H1 (cell line): ENCODE data around the gene DDI2. TPM values are rescaled to one million over a fixed set of nuclear protein-coding genes. Genes with fewer than 3 reads are reported as not detected.

ENCODE experiments used
- CTCF ChIA-PET: fragments of 300-600 bp; sonication (Branson Sonifier 250); formaldehyde crosslinking; loops from one replicate; lab custom pipeline; 2021; ENCODE audit not compliant: partially characterized antibody; lab: Charles Lee
- POLR2A ChIA-PET: fragments of 300-600 bp; sonication (Branson Sonifier 250); formaldehyde crosslinking; loops from one replicate; lab custom pipeline; 2021; ENCODE audit warnings: inconsistent platforms; ENCODE audit not compliant: partially characterized antibody; lab: Charles Lee
- DNase-seq, 2 experiments: peaks; one replicate each; pipeline versions ENCODE4 v3.0.0 to v3.0.0-alpha.2; 2010 to 2022; ENCODE audit warnings: low spot score in 2 of 2, low read depth in 1 of 2, mixed read lengths in 1 of 2
- FAIRE-seq: peaks from 2 replicates; lab custom pipeline; 2011; peaks lifted over from hg19 to GRCh38; lab: Jason Lieb, UNC
- H2AFZ ChIP-seq: 2 replicates; pipeline ENCODE4 v1.8.1; 2012; ENCODE audit warnings: low read length, inconsistent platforms
- H2AK5ac ChIP-seq: 2 replicates; pipeline ENCODE4 v1.6.1; 2013; ENCODE audit warnings: low read depth, low read length
- H2BK120ac ChIP-seq: replicated peaks from 2 replicates; pipeline ENCODE3; 2013; ENCODE audit warnings: low read depth, low read length, inconsistent platforms
- H2BK12ac ChIP-seq: 2 replicates; pipeline ENCODE4 v1.6.1; 2013; ENCODE audit warnings: low read depth, low read length
- H2BK15ac ChIP-seq: 2 replicates; pipeline ENCODE4 v1.6.1; 2013; ENCODE audit warnings: low read length
- H2BK20ac ChIP-seq: 2 replicates; pipeline ENCODE4 v1.6.1; 2013; ENCODE audit warnings: low read length
- H2BK5ac ChIP-seq: 2 replicates; pipeline ENCODE4 v1.6.1; 2013; ENCODE audit warnings: low read depth, low read length
- H3K14ac ChIP-seq: 2 replicates; pipeline ENCODE4 v1.6.1; 2013; ENCODE audit warnings: inconsistent platforms; ENCODE audit not compliant: insufficient read length
- H3K18ac ChIP-seq: 2 replicates; pipeline ENCODE4 v1.6.1; 2013; ENCODE audit warnings: low read length; ENCODE audit errors: extremely low read depth
- H3K23ac ChIP-seq: 2 replicates; pipeline ENCODE4 v1.6.1; 2013; ENCODE audit warnings: inconsistent platforms; ENCODE audit not compliant: insufficient read length
- H3K23me2 ChIP-seq: 2 replicates; pipeline ENCODE4 v1.6.1; 2013; ENCODE audit warnings: low read depth, low read length
- H3K27ac ChIP-seq: 2 replicates; pipeline ENCODE4 v1.6.1; 2011; ENCODE audit warnings: low read depth, low read length, inconsistent platforms
- H3K27me3 ChIP-seq, 4 experiments: replicated peaks in 1 of 4; 1 replicate in 1 of 4; 2 replicates in 3 of 4; pipeline versions ENCODE4 v1.6.1 to v1.8.1; 2011 to 2013; ENCODE audit warnings: low read length in 3 of 4, mild to moderate bottlenecking in 3 of 4, inconsistent platforms in 2 of 4, mixed read lengths in 2 of 4, moderate library complexity in 1 of 4; ENCODE audit not compliant: control insufficient read depth in 3 of 4, insufficient read depth in 3 of 4; ENCODE audit errors: extremely low read depth in 1 of 4
- H3K36me3 ChIP-seq, 4 experiments: 2 replicates each; pipeline versions ENCODE4 v1.6.1 to v1.8.1; 2011 to 2013; ENCODE audit warnings: mild to moderate bottlenecking in 4 of 4, low read length in 3 of 4, moderate library complexity in 2 of 4, control low read depth in 1 of 4, inconsistent platforms in 1 of 4; ENCODE audit not compliant: insufficient read depth in 4 of 4, control insufficient read depth in 2 of 4
- H3K4ac ChIP-seq: replicated peaks from 2 replicates; pipeline ENCODE3; 2013; ENCODE audit warnings: low read length, low read depth, mixed read lengths, inconsistent platforms; ENCODE audit not compliant: insufficient read length
- H3K4me1 ChIP-seq, 4 experiments: replicated peaks in 1 of 4; 1 replicate in 1 of 4; 2 replicates in 3 of 4; pipeline versions ENCODE4 v1.6.1 to v1.8.1; 2011 to 2013; ENCODE audit warnings: low read length in 3 of 4, inconsistent platforms in 2 of 4, mixed read lengths in 1 of 4; ENCODE audit not compliant: insufficient read depth in 4 of 4, control insufficient read depth in 3 of 4
- H3K4me2 ChIP-seq, 2 experiments: 2 replicates each; pipeline versions ENCODE4 v1.6.1 to v1.8.1; 2011 to 2013; ENCODE audit warnings: low read depth in 2 of 2, low read length in 2 of 2, control low read depth in 1 of 2, inconsistent platforms in 1 of 2, mild to moderate bottlenecking in 1 of 2; ENCODE audit not compliant: insufficient read depth in 1 of 2
- H3K4me3 ChIP-seq, 4 experiments: fragments of 200-600, 300-600 bp in 1 of 4; sonication (generic), shearing (Covaris generic), sonication (Bioruptor Twin) in 1 of 4; 2 replicates each; pipeline versions ENCODE4 v1.5.1 to v1.8.1; 2011 to 2016; ENCODE audit warnings: low read length in 4 of 4, low read depth in 3 of 4, control low read depth in 2 of 4, inconsistent platforms in 2 of 4, mild to moderate bottlenecking in 2 of 4, mixed read lengths in 1 of 4, moderate library complexity in 1 of 4; ENCODE audit not compliant: insufficient read depth in 2 of 4; ENCODE audit errors: extremely low read depth in 1 of 4
- H3K56ac ChIP-seq: replicated peaks from 2 replicates; pipeline ENCODE3; 2013; ENCODE audit warnings: low read depth, mild to moderate bottlenecking, mixed read lengths, low read length, inconsistent platforms; ENCODE audit not compliant: insufficient read length
- H3K79me1 ChIP-seq: 2 replicates; pipeline ENCODE4 v1.6.1; 2013; ENCODE audit warnings: low read depth, low read length, control low read depth
- H3K79me2 ChIP-seq, 2 experiments: 2 replicates each; pipeline versions ENCODE4 v1.6.1 to v1.8.1; 2012 to 2013; ENCODE audit warnings: low read length in 2 of 2, mild to moderate bottlenecking in 2 of 2, inconsistent platforms in 1 of 2; ENCODE audit not compliant: insufficient read depth in 2 of 2, control insufficient read depth in 1 of 2
- H3K9ac ChIP-seq, 4 experiments: replicated peaks in 1 of 4; 1 replicate in 1 of 4; 2 replicates in 3 of 4; pipeline versions ENCODE4 v1.6.1 to v1.8.1; 2011 to 2013; ENCODE audit warnings: low read depth in 3 of 4, low read length in 3 of 4, control low read depth in 2 of 4, mild to moderate bottlenecking in 2 of 4, moderate library complexity in 2 of 4, inconsistent platforms in 1 of 4; ENCODE audit errors: extremely low read depth in 1 of 4
- H3K9me3 ChIP-seq, 2 experiments: 2 replicates each; pipeline versions ENCODE4 v1.6.1 to v1.8.1; 2012 to 2013; ENCODE audit warnings: mild to moderate bottlenecking in 2 of 2, moderate library complexity in 2 of 2, control low read depth in 1 of 2, inconsistent platforms in 1 of 2, low read depth in 1 of 2, low read length in 1 of 2, mixed read lengths in 1 of 2; ENCODE audit not compliant: insufficient read depth in 2 of 2
- H4K20me1 ChIP-seq, 2 experiments: replicated peaks in 1 of 2; 2 replicates each; pipeline versions ENCODE3 to v1.8.1; 2011 to 2013; ENCODE audit warnings: inconsistent platforms in 2 of 2, low read length in 2 of 2, mild to moderate bottlenecking in 1 of 2; ENCODE audit not compliant: insufficient read depth in 2 of 2, control insufficient read depth in 1 of 2
- H4K5ac ChIP-seq: 2 replicates; pipeline ENCODE4 v1.6.1; 2013; ENCODE audit warnings: low read length, low read depth, mixed read lengths, inconsistent platforms; ENCODE audit not compliant: insufficient read length
- H4K8ac ChIP-seq: 2 replicates; pipeline ENCODE4 v1.8.0; 2013; ENCODE audit warnings: mild to moderate bottlenecking, moderate library complexity, low read length, inconsistent platforms; ENCODE audit not compliant: insufficient read depth; ENCODE audit errors: extremely low read depth
- H4K91ac ChIP-seq: replicated peaks from 2 replicates; pipeline ENCODE3; 2013; ENCODE audit warnings: low read length, mixed read lengths, inconsistent platforms; ENCODE audit not compliant: insufficient read length
- ATF3 ChIP-seq: IDR thresholded peaks from 2 replicates; pipeline ENCODE4 v1.6.1; 2011; ENCODE audit warnings: low read depth, mild to moderate bottlenecking, low read length; ENCODE audit not compliant: insufficient read depth
- BRCA1 ChIP-seq: IDR thresholded peaks from 2 replicates; pipeline ENCODE4 v1.6.1; 2012; ENCODE audit warnings: low read depth, low read length, improper control_type of control experiment
- CBX8 ChIP-seq: fragments of 300-800, 300-1000 bp; sonication (generic); IDR thresholded peaks from 2 replicates; pipeline ENCODE4 v1.7.1; 2016; ENCODE audit warnings: low read depth, low read length, borderline replicate concordance
- EGR1 ChIP-seq: IDR thresholded peaks from 2 replicates; pipeline ENCODE4 v1.6.1; 2011; ENCODE audit warnings: low read depth, low read length, borderline replicate concordance
- FOSL1 ChIP-seq: IDR thresholded peaks from 2 replicates; pipeline ENCODE4 v1.6.1; 2011; ENCODE audit warnings: mild to moderate bottlenecking, low read depth, low read length, moderate library complexity; ENCODE audit not compliant: insufficient read depth
- GABPA ChIP-seq: IDR thresholded peaks from 2 replicates; pipeline ENCODE4 v1.6.1; 2011; ENCODE audit warnings: mild to moderate bottlenecking, low read length, moderate library complexity, borderline replicate concordance; ENCODE audit not compliant: insufficient read depth
- MAX ChIP-seq: IDR thresholded peaks from 2 replicates; pipeline ENCODE4 v1.6.1; 2012; ENCODE audit warnings: inconsistent platforms
- NRF1 ChIP-seq: IDR thresholded peaks from 2 replicates; pipeline ENCODE4 v1.6.1; 2011; ENCODE audit warnings: mild to moderate bottlenecking, low read depth, low read length, improper control_type of control experiment
- RFX5 ChIP-seq: IDR thresholded peaks from 2 replicates; pipeline ENCODE4 v1.6.1; 2011; ENCODE audit warnings: low read depth, low read length, improper control_type of control experiment, borderline replicate concordance
- RNF2 ChIP-seq: fragments of 200-900, 300-1000 bp; sonication (generic); IDR thresholded peaks from 2 replicates; pipeline ENCODE4 v1.7.1; 2016; ENCODE audit warnings: borderline replicate concordance, low read depth, mild to moderate bottlenecking, antibody characterized with exemption, low read length; ENCODE audit not compliant: poor library complexity, severe bottlenecking; ENCODE audit errors: missing control alignments
- SP2 ChIP-seq: IDR thresholded peaks from 2 replicates; pipeline ENCODE4 v1.6.1; 2012; ENCODE audit warnings: mild to moderate bottlenecking, low read length, inconsistent platforms
- SUZ12 ChIP-seq: fragments of 200-600 bp; sonication (generic); IDR thresholded peaks from 2 replicates; pipeline ENCODE4 v1.6.1; 2012; ENCODE audit warnings: mild to moderate bottlenecking, inconsistent platforms, low read length, moderate library complexity, mixed read lengths
- TBP ChIP-seq: IDR thresholded peaks from 2 replicates; pipeline ENCODE4 v1.6.1; 2011; ENCODE audit warnings: low read depth, low read length, improper control_type of control experiment
- WGBS, 2 experiments: shearing (Covaris generic) in 1 of 2; methylation state at CpG; one replicate each; pipeline versions ENCODE4 v1.1.6 to v1.1.7; 2013 to 2015; ENCODE audit warnings: low lambda C conversion rate in 2 of 2, mixed read lengths in 2 of 2, inconsistent platforms in 1 of 2, low coverage in 1 of 2, missing lambda C conversion rate in 1 of 2; ENCODE audit not compliant: insufficient replicate concordance in 2 of 2, insufficient coverage in 1 of 2, insufficient read length in 1 of 2; ENCODE audit errors: extremely low coverage in 1 of 2, missing lambda C conversion rate in 1 of 2; 5-methylcytosine and 5-hydroxymethylcytosine counted together
- polyA plus RNA-seq, 7 experiments: library from polyadenylated mRNA; depleted of rRNA in 3 of 7; stranded (reverse) in 5 of 7; unstranded in 2 of 7; fragments of >200 nt in 5 of 7; fragments of 200-250 nt in 2 of 7; gene quantifications; 1 replicate in 5 of 7; 2 replicates in 1 of 7; 4 replicates in 1 of 7; pipeline versions ENCODE4 v1.2.1 to v1.2.3, GENCODE V29; 2011 to 2013; ENCODE audit warnings: missing spikeins in 2 of 7, mixed read lengths in 2 of 7
- total RNA-seq: library from RNA; stranded (reverse); fragmentation: NEBNext Ultra II Directional; extraction: Animal tissue kit (Norgen Biotek cat#: 25700); gene quantifications from 2 replicates; pipeline ENCODE4 v1.2.1, GENCODE V29; 2021

The DDI2 gene
- total and polyA plus RNA-seq, 2 of the 8 experiments (the other 6 are each of a cell fraction or from before 2014, with no cell fraction given), result 7.7 to 38.3 TPM

- CTCF ChIA-PET, result interaction anchor here (1.5 kb wide), 1 partner anchor 13 kb away, joined by 3 read pairs; no protein-coding TSS in a partner anchor
- Histone ChIP-seq H3K9me3 (no peaks in the 10 kb centered on the region), H3K14ac (no peak overlapping the region), H2BK15ac (no peak overlapping the region), H3K23ac (no peak overlapping the region), H2AFZ (no peak overlapping the region), H4K5ac (no peak overlapping the region), H4K20me1 (peaks cover 0 to 4% of the 10 kb centered on the region in 2 experiments), H3K4me3 (no peak overlapping the region), H3K18ac (no peak overlapping the region), H2BK20ac (no peak overlapping the region), H3K79me1 (no peaks in the 10 kb centered on the region; the same call in 1 of the 2 replicates), H3K27me3 (no peaks in the 10 kb centered on the region), H3K4ac (no peak overlapping the region), H3K56ac (no peak overlapping the region), H2BK120ac (no peak overlapping the region), H4K91ac (no peak overlapping the region), H3K79me2 (peaks cover 3 to 31% of the 10 kb centered on the region in 2 experiments; a peak in 2 of 4 replicates), H2BK12ac (no peak overlapping the region), H2BK5ac (no peak overlapping the region), H3K4me1 (no peaks in the 10 kb centered on the region), H4K8ac (no peak overlapping the region), H3K23me2 (no peaks in the 10 kb centered on the region), H3K9ac (no peak overlapping the region), H3K4me2 (no peak overlapping the region), H3K36me3 (no peaks in the 10 kb centered on the region), H2AK5ac (no peak overlapping the region), H3K27ac (no peak overlapping the region)
- POLR2A ChIA-PET, result no interaction called here
- 82% methylated on average over 5 of the region's 5 CpGs; no CpG with 5 or more reads in 1 of the 2 experiments for WGBS, 2 experiments
- FAIRE-seq (no peak), DNase-seq (no peak)
- TF ChIP-seq MAX, result no peak
- no peak for TF ChIP-seq TBP
- no peak for TF ChIP-seq SUZ12
- TF ChIP-seq SP2, result no peak
- no peak for TF ChIP-seq RFX5
- TF ChIP-seq NRF1, result no peak
- no peak for TF ChIP-seq FOSL1
- no peak for TF ChIP-seq RNF2
- TF ChIP-seq ATF3, result no peak
- TF ChIP-seq GABPA, result no peak
- TF ChIP-seq BRCA1, result no peak
- no peak for TF ChIP-seq CBX8
- no peak for TF ChIP-seq EGR1
Observed at GRCh38 chr1:15692121-15692682, 74.9 kb downstream of the DDI2 start.
